Stimulated activated CD4-positive, alpha-beta T cell treated with anti-CD3 and anti-CD28 coated beads, Interleukin-4, amount 100 ng/mL, for 4 hours (primary cell): ENCODE data around the gene GSG1L.

Experiments used
- DNase-seq, 2 experiments: peaks; one replicate each; pipeline ENCODE4 v3.0.0-alpha.2; 2020

The GSG1L gene

DNA sequence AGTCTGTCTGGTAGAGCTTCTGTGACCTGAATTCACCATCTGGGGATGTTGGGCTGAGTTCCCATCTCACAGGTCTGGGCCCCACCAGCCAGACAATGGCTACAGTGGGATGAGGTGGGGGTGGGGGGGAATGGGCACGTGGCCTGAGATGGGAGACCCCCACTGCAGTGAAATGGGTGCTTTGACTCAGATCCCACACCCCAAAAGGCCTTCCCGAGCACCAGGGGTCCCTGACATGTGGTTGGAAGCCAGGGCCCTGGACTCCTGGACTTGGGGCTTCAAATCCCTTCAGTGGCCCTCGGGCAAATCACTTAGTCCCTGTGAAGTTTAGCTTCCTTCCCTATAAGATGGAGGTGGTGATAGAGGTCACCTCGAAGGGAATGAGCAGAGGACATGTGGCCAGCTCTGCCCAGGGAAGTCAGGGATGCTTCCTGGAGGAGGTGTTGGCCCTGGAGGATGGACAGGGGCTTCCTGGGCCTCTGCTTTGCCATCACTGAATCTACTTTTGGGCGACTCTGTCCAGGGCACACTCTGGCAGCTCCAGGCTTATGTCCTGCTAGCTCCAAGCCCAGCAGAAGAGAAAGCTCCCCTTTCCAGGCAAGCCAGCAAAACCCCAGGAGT, 295.4 kb downstream of the GSG1L start:
- DNase-seq: no peak

DNA sequence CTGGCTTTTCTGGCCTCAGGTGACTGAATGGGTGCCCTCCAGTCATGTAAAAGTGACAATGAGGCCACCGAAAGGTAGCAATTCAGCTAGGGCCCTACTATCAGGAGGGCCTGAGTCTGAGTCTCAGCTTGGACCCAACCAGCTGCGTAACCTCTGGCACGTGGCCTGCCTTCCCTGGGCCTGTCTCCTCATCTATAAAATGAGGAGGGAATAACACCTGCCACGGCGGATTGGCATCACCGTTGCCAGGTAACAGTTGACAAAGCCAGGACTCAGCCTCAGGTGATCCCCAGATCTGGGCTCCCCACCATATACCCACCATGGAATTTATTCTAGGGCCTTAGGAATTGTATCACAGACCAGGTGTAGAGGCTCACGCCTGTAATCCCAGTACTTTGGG, 296.4 kb downstream of the GSG1L start:
- DNase-seq: no peak

DNA sequence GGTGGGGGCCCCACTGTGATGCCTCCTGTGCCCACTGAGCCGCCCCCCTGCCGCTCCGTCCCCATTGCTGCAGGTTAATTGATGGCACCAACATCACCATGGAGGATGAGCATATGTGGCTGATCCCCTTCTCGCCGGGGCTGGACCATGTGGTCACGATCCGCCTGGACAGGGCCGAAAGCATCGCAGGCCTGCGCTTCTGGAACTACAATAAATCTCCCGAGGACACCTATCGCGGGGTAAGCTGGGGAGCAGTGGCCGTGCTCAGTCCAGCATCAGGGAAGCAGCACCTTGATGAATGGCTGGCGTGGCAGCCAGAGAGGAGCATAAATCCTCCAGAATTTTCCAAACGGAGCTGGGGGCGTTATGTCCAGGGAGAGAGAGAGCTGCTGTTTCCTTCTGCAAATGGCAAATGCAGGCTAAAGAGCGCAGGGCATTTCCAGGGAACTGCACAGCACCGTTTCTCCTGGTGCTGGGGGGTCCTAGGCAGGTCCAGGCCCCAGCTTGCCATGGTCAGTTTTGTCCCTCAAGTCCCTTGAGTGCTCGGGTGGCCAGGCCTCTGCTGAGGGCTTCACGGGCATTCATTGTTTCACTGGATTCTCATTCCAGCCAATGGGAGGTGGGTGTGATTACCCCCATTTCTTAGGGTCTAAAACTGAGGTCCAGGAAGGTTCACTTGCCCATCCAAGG, 297.1 kb downstream of the GSG1L start:
- no peak for DNase-seq

DNA sequence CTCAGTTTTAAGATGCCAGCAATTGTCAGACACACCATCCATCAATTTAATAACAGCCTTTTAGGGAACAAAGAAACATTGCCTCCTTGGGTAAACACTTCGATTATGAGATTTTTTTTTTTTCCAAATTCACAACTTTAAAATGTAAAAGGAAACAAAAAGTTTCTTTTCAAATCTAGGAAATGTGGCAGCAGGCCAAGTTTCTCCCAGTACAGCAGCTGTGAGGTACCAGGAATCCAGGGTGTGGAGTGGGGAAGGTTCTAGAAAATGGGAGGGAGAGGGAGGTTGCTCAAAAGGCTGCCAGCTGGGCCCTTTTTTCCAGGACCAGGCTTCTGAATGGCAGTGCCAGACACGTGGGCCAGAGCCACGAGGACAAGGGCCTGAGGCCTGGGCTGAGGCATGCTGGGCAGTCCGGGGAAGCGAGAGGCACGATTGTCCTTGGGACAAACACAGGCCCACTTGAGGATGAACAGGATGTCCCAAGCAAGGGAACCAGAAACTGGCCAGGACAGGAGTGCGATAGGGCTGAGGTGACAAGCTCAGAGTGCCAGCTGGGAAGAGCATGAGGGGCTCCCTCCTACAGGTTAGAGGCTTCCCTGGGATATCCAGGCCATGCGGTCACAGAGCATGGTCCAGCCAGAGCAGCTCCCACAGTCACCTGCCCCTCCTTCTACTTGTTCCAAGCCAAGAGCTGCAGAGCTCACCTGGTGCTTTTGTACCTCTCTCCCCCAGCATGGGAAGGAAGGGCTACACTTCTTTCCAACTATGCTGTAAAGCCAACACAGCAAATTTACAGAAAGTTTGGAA, 298.4 kb downstream of the GSG1L start:
- DNase-seq: no peak

DNA sequence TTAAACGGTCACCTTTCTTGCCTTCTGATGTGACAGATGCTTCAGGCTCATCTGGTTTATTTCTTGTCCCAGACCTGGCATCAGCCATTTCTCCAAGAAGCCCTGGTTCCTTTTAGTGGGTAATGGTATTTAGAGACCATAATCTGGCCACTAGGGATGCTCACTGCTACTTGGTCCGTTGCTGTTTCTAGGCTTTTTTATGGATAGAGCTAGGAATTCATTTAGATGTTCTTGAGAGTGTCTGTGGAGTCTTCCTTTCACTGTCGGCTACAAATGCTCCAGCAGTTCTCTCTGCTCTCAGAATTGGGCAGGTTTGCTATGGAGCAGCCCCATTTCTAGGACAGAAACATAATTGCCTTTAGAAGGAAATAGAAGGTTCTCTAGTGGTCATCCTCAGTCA, 299.1 kb downstream of the GSG1L start:
- DNase-seq: no peak

DNA sequence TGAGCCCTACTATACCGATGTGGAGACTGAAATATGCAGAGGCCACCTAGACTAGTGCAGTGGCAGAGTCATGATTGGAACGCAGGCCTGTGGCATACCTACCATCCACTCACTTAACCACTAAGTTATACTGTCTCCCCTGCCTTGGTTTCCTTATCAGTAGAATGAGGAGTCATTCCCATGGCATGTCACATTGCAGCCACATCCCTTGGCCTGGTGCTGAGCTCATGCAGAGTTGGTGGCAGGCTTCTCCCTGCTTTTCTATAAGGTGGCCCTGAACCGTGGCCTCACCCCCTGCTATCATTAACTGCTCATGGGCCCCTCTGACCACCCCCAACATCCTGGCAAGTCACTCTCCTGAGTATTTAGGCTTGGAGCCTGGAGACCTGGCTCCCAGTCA, 301.1 kb downstream of the GSG1L start:
- DNase-seq: no peak

DNA sequence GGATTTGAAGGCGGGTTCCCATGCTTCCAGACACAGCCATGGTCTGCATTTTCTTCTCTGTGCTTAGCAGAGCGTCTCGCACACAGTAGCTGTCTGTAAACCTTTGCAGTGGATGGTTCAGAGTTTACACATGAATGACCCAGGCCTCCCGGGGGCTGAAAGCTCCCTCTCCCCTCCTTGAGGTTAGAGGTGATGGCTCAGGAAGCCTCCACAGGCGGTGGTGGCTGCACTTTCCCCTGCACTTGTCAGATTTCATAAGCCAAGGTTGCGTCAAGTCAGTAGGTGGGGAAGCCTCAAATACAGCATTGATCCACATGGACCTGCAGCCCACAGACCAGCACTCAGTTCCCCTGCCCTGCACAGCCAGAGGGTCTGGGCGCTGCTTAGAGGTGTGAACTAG, 301.7 kb downstream of the GSG1L start:
- no peak for DNase-seq

DNA sequence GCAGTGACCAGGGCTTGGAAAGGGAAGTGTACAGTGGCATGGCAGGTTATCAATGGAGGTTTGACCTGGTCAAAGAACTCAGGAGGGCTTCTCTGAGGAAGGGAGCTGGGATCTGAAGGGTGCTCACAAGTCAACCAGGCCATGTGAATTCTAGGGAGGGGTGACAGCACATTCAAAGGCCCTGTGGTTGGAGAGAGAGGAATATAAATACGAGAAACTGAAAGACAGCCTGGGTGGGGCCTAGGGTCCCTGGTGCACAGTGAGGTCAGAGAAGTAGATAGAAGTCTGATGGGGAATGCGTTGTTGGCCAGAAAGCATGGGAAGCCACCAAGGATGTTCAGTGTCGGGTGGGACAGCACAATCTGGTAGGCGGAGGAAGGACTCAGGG, 302.7 kb downstream of the GSG1L start:
- no peak for DNase-seq

DNA sequence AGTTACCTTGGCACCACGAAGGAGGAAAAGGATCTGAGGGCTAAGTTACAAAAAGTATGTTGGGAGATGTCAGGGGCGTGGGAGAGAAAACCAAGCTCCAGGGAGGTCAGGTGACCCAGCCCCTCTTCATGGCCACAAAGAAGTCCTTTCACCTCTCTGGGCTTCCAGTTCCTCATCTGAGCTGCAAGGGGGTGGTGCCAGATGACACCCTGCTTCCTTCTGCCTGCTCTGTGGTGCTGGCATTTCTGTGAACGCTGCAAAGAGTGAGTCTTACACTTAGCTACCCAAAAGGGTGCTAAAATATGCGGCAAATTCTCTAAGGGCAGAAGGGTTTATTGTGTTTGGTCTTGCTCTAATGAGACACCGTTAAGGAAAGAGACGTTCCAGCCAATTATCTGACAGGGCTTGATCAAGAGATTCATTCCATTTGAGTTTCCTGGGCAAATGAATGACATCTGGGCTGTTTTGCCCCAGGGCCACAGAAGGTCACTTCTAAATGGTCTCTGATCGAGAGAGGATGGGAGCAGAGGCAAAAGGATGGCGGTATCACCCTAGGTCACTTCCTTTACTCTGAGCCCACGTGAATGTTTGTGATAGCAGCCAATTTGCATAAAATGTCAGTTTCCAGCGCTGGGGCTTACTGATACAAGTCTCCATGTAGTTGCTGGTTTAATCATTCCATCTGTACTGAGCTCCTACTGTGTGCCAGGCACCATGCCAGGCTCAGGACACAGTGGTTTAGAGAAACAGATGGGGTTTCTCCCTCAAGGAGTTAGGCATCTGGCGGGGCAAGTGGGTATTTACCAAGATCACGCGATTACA, 303.3 kb downstream of the GSG1L start:
- no peak for DNase-seq

DNA sequence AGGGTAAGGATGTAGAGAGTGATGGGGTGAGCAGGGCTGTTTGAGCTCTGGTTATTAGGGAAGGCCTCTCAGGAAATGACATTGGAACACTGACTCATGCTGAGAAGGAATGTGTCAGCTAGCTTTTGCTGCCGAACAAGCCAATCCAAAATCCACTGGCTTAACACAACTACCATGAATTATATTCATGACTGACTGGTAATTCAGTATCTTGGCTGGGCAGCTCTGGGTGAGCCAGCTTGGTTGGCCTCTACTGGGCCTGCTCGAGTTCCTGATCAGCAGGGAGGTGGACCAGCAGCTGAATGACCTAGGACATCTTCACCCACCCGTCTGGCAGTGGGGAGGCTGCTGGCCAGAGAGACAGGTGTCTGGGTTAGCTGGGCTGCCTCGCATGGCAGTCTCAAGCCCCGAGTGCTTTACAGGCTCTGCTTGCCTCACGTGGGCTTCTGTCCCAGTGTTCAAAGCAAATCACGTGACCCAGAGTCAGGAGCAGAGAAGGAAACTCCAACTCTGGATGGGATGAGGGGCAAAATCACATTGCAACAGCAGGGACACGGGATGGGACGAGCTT, 304.1 kb downstream of the GSG1L start:
- no peak for DNase-seq

DNA sequence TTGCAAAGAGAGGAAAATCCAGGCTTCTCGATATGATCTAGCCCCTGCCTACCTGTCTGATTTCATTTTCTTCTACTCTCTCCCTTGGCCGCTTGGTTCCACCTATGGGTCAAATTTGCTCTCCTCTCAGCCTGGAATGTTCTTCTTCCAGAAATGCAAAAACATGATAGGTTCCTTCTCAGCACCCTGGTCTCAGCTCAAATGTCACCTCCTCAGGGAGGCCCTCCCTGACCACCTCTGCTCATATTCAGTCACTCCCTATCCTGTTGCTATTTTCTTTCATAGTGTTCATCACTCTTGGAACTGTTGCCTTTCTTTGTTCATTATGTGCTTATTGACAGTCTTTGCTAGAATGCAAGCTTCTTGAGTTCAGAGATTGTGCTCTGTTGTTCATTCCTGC, 305.0 kb downstream of the GSG1L start:
- DNase-seq: no peak

DNA sequence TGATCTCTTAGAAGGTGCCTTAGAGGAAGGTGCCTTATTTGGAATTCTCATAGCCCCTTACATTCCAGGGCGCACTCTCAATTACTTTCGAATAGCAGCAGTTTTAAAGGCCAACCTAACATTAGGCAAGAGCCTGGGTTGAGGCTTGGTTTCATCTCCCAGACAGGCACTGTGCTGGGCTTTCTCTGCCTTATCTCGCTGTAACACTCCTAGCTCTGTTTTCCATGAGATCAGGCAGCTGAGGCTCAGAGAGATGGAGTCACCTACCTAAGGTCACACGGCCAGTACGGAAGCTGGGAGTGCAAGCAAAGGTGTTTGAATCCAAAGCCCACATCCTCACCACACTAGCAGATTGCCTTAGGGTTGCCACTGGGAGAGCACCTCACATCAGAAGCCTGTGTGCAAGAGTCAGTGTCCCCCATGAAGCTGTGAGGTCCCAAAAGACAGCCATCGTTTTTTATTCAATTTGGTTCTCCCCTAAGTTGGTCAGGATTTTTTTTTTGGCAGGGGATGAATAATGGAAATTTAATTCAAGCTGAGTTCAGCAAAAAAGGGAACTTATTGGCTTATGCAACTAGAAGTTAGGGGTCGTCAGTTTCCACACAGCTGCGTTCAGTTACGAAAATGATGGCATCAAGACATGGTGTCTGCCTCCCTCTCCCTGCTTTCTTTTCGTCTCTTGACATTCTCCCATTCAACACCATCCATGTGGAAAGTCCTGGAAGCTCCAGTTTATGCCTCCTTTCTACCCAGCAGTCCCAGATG, 307.1 kb downstream of the GSG1L start:
- DNase-seq: no peak

DNA sequence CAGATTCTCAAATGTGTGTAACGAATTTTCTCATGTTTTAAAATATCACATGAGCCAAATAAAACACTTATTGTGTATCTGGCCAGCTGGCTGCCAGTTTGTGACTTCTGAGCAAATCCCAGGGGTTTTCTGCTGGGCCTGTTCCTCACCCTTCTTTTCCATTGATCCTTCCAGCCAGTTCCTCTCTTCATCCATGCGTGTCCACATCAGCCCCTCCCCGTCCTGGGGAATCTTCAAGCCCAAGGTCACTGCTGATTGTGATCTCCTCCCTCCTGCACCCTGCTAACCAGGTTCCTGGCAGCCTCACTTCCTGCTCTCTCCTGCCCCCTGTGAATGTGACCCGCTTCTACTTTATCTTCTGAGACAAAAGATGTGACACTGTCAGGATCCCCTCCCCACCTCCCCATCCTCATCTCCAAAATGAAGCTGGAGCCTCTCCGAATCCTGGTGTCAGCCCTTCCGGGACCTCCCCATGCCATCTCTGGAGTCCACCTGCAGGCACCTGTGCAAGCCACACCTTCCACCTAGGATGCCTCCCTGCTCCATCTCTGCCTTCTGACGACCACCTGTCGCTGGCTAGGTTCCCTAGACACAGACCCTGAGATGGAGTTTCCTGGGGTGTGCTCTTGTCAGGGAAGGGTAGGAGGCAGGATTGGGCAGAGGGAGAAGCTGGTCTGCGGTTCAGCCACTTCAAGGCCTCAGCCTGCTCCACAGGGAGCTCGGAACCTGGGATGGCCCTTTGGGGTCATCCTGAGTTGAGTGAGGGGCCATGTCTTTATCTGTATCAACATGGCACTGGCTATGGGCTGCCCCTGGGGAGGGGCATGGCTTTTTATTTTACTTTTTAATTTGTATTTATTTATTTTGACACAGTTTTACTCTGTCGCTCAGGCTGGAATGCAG, 308.5 kb downstream of the GSG1L start:
- no peak for DNase-seq

DNA sequence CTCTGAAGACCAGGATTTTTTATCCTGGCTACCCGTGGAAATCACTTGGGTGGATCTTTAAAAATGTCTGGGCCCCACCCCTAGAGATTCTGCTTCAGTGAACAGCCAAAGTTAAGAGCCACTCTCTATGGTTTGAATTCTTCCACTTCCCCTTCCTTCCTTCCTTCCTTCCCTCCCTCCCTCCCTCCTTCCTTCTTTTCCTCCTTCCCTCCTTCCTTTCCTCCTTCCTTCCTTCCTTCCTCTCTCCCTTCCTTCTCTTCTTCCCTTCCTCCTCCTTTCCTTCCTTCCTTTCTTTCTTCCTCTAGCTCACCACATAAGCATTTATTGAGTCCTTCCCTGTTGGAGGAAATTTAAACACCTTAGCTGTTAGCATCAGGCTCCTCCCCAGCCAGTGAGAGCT, 310.0 kb downstream of the GSG1L start:
- DNase-seq: no peak

DNA sequence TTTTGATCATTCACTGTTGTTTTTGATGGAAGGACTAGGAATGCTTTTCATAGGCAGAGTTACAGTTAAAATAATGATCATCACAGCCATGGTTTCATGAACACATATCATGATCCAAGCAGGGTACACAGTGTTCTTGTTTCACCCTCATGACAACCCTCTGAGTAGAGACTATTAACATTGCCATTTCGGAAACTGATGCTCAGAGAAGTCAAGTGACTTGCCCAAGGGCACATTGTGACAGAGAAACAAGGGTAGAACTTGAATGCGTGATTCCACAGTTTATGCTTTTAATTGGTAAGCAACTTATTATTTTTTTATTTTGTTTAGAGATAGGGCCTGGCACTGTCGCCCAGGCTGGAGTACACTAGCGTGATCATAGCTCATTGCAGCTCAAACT, 311.3 kb downstream of the GSG1L start:
- DNase-seq: no peak

DNA sequence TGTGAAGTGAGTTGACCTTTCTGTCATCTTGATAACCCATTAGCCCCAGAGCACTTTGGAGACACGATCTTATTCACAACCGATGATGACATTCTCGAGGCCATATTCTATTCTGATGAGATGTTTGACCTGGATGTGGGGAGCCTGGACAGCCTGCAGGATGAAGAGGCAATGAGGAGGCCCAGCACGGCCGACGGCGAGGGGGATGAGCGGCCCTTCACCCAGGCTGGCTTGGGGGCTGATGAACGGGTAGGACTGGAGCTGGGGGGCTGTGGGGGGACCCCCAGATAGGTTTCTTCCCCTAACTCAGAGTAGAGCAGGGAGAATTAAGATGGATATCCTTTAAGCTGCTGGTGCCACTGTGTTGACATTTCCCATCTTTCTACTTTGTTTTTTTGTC, 311.8 kb downstream of the GSG1L start:
- no peak for DNase-seq

DNA sequence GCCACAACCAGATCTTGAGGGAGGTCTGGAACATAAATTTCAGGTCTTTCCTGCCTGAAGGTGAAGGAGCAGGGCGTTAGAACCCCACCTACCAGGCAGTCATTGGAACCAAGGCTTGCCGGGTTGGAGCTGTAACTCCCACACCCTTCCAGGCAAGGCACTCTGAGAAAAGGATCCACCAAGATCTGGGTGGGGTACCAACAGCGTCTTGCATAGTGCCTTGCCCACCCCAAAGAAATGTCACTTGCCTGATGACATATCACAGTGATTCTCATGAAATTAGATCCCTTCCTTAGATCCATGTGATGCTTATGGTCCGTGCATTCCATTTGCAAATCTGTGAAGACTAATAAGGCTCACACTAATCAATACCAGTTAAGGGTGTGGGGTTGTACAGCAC, 312.3 kb downstream of the GSG1L start:
- no peak for DNase-seq

DNA sequence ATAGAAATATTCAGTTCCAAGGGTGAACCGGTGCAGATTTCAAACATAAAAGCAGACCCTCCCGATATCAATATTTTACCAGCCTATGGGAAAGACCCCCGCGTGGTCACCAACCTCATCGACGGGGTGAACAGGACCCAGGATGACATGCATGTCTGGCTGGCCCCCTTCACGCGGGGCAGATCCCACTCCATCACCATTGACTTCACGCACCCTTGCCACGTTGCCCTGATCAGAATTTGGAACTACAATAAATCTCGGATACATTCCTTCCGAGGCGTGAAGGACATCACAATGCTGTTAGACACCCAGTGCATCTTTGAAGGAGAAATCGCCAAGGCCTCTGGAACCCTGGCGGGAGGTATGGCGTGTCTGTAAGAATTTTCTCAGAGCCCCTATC, 313.6 kb downstream of the GSG1L start:
- DNase-seq: no peak

DNA sequence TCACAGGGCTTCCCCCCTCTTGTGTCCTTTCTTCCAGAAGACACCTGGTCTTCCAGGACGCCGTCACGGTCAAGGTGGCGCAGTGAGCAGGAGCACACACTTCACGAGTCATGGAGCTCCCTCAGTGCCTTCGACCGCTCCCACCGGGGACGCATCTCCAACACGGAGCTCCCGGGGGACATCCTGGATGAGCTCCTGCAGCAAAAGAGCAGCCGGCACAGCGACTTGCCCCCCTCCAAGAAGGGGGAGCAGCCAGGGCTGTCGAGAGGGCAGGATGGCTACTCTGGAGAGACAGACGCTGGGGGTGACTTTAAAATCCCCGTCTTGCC, 314.0 kb downstream of the GSG1L start:
- no peak for DNase-seq

DNA sequence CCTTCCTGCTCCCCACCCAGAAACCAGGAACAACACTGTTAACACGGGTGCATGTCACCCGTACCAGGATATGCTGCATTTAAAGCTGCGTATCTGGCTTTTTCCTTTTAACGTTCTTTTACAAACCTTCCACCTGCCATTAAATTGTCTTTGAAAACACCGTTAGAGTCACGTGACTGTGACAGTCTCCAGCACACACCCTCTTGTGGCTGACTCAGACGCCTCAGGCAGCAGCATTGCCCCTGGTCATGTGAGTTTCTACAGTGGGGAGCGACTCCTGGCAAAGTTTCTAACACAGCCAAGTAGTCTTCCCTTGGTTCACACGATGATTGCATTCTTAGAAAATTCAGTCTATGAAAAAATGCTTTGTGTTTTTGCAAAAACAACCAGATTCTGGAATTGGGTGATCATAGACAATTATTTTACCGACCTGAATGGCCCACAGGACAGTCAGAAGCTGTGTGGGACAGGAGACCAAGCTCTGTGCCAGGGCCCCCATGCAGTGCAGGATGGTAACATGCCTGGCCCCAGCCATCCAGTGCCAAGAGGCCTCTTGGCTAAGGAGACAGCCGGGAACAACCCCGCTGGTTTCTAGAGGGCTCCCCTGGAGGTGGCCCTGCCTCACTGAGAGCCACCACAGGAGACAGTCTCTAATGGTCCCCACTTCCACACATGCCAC, 314.5 kb downstream of the GSG1L start:
- peak; percentile 5 to 30 for DNase-seq

DNA sequence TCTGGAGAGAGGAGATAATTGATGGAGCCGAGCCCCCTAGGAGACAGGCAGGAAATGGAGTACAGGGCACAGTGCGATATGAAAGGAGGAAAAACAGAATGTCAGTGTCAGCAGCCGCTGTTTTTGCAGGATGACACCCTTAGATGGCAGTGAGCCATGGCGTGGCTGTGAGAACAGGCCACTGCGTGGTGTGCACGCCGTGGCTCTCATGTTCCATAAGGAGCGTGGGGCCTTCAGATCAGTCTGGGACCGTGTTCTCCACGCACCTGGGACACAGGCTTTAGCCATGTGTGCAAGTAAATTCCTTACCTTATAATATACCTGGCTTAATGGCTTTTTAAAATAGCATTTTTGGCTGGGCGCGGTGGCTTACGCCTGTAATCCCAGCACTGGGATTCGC, 315.6 kb downstream of the GSG1L start:
- DNase-seq: no peak
